Transverse colon (tissue), 3 donors: ENCODE measurements around the gene OR2V2.

Experiments used
- CTCF ChIP-seq, 5 experiments: fragments of 200-600 bp in 3 of 5; fragments of 450-650 bp in 2 of 5; sonication (generic) in 3 of 5; IDR thresholded peaks; 1 replicate in 2 of 5; 2 replicates in 3 of 5; pipeline ENCODE4 v1.5.1; 2016 to 2017; ENCODE audit warnings: antibody characterized with exemption in 5 of 5, inconsistent platforms in 3 of 5, mild to moderate bottlenecking in 2 of 5, moderate library complexity in 1 of 5
- POLR2A ChIP-seq: fragments of 450-650 bp; IDR thresholded peaks from one replicate; pipeline ENCODE4 v1.6.1; 2016; ENCODE audit warnings: antibody characterized with exemption, mild to moderate bottlenecking, moderate library complexity

DNA sequence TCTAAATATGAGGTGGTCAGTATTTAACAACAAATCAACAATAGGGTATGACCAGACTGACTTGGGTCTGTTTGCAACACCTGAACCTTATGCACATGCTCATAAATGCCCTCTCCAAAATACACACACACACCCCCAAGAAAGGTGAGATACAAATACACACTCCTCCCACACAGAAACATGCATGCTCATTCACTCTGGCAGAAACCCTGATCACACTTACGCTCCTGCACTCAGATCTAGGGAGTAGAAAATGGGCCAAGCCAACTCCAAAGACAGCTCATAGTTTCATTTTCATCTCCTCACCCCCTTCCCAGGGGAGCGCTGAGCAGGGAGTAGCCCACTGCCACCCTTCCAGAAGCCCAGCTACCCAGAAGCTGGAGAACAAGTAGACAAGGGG lies 46.3 kb downstream of the OR2V2 start:
- TF ChIP-seq CTCF (IDR thresholded peaks at IDR 0.05) (no peak), POLR2A (no peak)
